Measurements from ENCODE around the gene SAPCD2.
"Not testable (repeated sequence)": the region's sequence is repeated elsewhere in the genome, so short reads cannot be mapped to it uniquely, and the experiment has no call there.

SAPCD2 gene

DNA sequence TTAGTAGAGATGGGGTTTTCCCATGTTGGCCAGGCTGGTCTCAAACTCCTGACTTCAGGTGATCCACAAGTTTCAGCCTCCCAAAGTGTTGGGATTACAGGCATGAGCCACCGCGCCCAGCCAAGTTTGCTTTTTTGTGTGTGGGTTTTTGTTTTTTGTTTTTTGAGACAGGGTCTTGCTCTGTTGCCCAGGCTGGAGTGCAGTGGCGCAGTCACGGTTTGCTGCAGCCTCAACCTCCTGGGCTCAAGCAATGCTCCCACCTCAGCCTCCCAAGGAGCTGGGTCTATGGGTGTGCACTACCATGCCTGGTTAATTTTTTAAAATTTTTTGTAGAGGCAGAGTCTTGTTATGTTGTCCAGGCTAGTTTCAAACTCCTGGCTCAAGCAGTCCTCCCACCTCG, 36.9 kb downstream of the SAPCD2 start:
- not testable (repeated sequence) for DNase-seq (ENCODE audit: low read depth, low spot score)

DNA sequence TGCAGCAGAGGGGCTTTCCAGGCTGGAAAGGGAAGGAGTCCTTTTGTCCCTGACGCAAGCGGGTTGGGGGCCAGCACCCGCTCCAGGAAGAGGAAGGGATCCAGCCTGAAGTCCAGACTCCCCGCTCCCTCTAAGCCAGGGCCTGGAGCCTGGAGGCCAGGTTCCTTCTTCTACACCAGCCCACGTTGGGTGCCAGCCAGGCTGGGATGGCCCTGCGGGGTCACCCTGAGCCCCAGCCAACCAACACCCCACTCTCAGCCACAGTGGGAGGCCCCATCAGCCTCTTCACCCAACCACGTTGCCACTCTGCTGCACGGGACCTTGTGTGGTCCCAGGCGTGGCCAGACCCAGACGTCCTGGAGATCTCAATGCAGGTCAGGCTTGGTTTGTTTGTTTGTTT, 37.5 kb downstream of the SAPCD2 start:
- no peak for DNase-seq (ENCODE audit: low read depth, low spot score)

GRCh38 chr9:137031904-137032640, 38.3 kb downstream of the SAPCD2 start, which contains the start of gene FUT7:
FUT7 (minus strand) TSS chr9:137032088; CDS start chr9:137031991, 97 bp downstream.
- DNase-seq (ENCODE audit: low read depth, low spot score) = no peak

GRCh38 chr9:137030538-137031527, 39.5 kb downstream of the SAPCD2 start:
- no peak for DNase-seq (ENCODE audit: low read depth, low spot score)

- no peak for DNase-seq (ENCODE audit: low read depth, low spot score)
Observed at GRCh38 chr9:137030006-137030405, 40.4 kb downstream of the SAPCD2 start.

GRCh38 chr9:137029058-137029936, 41.1 kb downstream of the SAPCD2 start:
- no peak for DNase-seq (ENCODE audit: low read depth, low spot score)

GRCh38 chr9:137028263-137029057, 41.9 kb downstream of the SAPCD2 start:
- no peak for DNase-seq (ENCODE audit: low read depth, low spot score)

GRCh38 chr9:137027369-137028262, 42.7 kb downstream of the SAPCD2 start, which contains the start of gene ABCA2:
ABCA2 (minus strand) TSS chr9:137028237; CDS start chr9:137028140, 97 bp downstream.
- DNase-seq (ENCODE audit: low read depth, low spot score) = no peak

GRCh38 chr9:137026828-137027227, 43.5 kb downstream of the SAPCD2 start:
- DNase-seq (ENCODE audit: low read depth, low spot score) = no peak

DNA sequence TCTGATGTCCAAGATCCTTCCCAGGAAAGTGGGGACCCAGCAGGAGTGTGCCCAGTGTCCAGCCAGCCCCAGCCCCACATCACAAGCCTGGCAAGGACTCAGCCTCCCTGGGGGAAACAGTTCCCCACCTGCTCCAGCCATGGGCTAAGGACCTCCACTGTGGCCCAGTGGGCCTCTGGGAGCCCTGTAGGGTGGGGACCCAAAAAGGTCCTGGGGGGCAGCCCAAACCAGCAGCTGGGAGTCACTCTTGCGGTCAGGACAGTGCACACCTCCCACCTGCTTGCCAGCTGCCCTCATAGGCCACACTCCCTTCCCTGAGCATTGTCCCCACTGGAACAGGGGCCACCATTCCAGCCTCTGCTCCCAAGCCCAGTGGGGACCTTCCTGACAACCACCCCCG, 44.0 kb downstream of the SAPCD2 start:
- no peak for DNase-seq (ENCODE audit: low read depth, low spot score)

DNA sequence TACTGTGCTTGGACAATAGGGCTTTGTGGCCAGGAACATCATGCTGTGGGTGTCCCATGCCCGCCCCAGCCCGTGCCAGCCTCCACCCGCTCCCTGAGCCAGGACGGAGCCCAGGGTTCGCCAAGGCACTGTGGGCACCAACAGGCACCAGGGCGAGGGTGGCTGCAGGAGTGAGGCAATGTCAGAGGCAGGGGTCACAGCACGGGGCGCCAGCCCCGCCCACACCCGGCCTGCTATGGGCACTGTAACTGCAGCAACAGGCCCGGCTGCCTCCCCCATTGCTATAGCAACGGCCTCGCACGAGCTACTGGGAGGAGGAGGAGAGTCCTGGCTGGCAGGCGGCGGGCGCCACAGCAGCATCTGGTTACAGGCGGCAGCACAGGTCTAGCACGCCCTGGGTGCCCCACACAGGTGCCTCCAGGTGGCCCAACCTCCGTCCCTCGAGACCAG, 44.8 kb downstream of the SAPCD2 start:
- DNase-seq (ENCODE audit: low read depth, low spot score) = no peak

DNA sequence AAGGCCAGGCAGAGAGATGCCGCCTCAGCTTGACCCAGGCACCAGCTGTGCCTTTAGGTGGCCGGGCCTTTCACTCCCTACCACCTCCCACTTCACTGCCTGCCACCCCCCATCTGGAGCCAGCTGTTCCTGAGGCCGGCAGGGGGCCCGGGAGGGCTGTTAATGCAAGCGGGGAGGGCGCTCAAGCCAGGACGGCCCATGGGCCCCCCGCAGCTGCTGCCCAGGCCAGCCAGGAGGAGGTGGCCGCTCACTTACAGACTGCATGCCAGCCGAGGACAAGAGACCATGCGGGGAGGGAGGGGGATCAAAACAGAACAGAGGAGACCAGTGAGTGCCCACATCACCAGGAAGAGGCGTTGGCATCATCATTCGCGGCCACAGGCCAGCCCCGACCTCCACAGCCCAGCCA, 46.8 kb downstream of the SAPCD2 start:
- no peak for DNase-seq (ENCODE audit: low read depth, low spot score)

DNA sequence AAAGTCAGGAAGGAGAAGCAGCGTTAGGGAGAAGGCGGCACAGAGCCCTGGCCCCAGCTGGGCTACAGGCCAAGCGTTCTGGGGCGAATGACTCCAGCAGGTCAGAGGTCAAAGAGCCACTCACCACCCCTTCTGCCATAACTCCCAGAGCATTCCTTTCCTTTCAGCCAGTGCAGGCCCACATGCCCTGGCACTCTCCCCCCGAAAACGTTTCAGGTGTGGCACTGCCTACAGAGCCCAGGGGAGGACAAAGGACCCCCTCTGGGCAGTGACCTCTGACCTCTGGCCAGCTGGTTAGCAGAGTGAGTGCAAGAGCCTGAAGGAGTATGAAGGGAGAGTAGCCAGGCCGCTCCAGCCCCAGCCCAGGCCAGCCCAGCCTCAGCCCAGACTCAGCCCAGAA, 47.2 kb downstream of the SAPCD2 start:
- no peak for DNase-seq (ENCODE audit: low read depth, low spot score)

- no peak for DNase-seq (ENCODE audit: low read depth, low spot score)
Observed at GRCh38 chr9:137022662-137023008, 47.7 kb downstream of the SAPCD2 start.

- DNase-seq (ENCODE audit: low read depth, low spot score) = no peak
Observed at GRCh38 chr9:137021979-137022661, 48.2 kb downstream of the SAPCD2 start.

DNA sequence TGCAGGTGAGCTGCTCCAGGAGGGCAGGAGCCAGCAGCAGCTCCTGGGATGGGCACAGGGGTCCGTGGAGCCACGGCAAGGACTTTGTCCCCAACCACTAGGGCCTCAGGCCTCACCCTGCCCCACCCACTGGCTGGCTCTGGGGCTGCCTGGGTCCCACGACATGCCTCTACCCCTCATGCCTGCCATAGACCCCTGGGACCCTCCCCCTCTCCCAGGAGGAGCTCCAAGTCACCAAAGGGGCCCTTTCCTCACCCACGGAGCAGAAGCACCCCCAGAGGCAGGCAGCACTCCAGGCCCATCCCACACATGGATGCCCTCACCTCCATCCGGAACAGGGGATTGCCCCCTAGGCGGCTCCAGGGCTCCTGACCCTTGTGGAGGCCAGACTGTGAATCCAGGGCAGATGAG, 48.8 kb downstream of the SAPCD2 start:
- no peak for DNase-seq (ENCODE audit: low read depth, low spot score)

DNA sequence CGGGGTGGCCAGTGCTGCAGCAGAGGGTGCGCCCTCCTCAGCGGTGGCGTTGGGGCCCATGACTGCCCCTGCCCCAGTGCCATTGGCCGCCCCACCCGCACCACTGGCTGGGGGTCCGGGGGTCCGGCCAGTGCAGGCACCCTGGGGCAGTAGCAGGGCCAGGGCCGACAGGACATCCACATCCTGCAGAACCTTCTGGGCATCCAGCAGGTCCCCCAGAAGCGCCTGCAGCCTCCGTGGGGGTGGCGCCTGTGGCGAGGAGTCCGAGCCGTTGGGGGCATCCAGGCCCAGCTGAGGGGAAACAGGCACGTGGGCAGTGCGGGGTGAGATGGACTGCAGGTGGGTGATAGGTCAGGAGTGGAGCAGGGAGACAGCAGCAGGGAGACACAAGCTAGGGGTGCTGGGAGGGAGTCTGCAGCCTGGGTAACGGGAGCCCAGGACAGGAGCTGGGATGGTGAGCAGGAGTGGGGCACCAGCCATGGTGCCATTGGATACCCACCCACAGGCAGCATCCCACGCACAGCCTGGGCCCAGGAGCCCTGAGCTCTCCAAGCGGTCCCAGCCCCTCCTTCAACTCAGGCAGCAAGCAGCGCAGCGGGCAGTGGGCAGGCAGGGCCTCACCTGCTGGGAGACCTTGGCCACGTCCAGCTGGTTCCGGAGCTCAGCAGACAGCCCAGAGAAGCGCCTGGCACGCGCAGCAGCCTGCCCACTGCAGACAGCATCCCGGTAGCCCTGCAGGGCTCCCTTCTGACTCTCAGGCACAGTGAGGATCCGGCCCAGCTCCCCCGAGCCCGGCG, 49.4 kb downstream of the SAPCD2 start:
- DNase-seq (ENCODE audit: low read depth, low spot score) = no peak
